Measurements from ENCODE around the gene PPP1R27.

Gene PPP1R27

GRCh38 chr17:81846743-81847689 is 12.2 kb upstream of the PPP1R27 start:
- DNase-seq (ENCODE audit: low read depth, low spot score): no peak
- peaks cover 54% of the 10 kb centered on the region for H3K36me3 ChIP-seq (ENCODE audit: control insufficient read depth, insufficient read depth, low read length)
- H3K27ac ChIP-seq (ENCODE audit: low read length): no peak overlapping the region
- no peak overlapping the region for H3K4me3 ChIP-seq (ENCODE audit: low read length)
- no peaks in the 10 kb centered on the region for H3K9me3 ChIP-seq (ENCODE audit: control insufficient read depth, insufficient read depth, low read length)
- H3K27me3 ChIP-seq (ENCODE audit: control insufficient read depth, insufficient read depth, low read length): no peaks in the 10 kb centered on the region
- no CpG with 5 or more reads among the region's 24 CpGs for whole genome bisulfite sequencing (ENCODE audit: insufficient coverage, insufficient read length)
- no peaks in the 10 kb centered on the region for H3K4me1 ChIP-seq (ENCODE audit: control insufficient read depth, insufficient read depth, low read length)

- no peaks in the 10 kb centered on the region for H3K9me3 ChIP-seq (ENCODE audit: control insufficient read depth, insufficient read depth, low read length)
- no peak overlapping the region for H3K4me3 ChIP-seq (ENCODE audit: low read length)
- H3K36me3 ChIP-seq (ENCODE audit: control insufficient read depth, insufficient read depth, low read length): peaks cover 46% of the 10 kb centered on the region
- no peak overlapping the region for H3K27ac ChIP-seq (ENCODE audit: low read length)
- no CpG with 5 or more reads among the region's 38 CpGs for WGBS (ENCODE audit: insufficient coverage, insufficient read length)
- no peaks in the 10 kb centered on the region for H3K4me1 ChIP-seq (ENCODE audit: control insufficient read depth, insufficient read depth, low read length)
- H3K27me3 ChIP-seq (ENCODE audit: control insufficient read depth, insufficient read depth, low read length): no peaks in the 10 kb centered on the region
- no peak for DNase-seq (ENCODE audit: low read depth, low spot score)
Measured at GRCh38 chr17:81845881-81846742, 11.3 kb upstream of the PPP1R27 start.

GRCh38 chr17:81845361-81845760 is 10.5 kb upstream of the PPP1R27 start:
- H3K27me3 ChIP-seq (ENCODE audit: control insufficient read depth, insufficient read depth, low read length): no peaks in the 10 kb centered on the region
- peaks cover 46% of the 10 kb centered on the region for H3K36me3 ChIP-seq (ENCODE audit: control insufficient read depth, insufficient read depth, low read length)
- WGBS (ENCODE audit: insufficient coverage, insufficient read length): no CpG with 5 or more reads among the region's 13 CpGs
- DNase-seq (ENCODE audit: low read depth, low spot score): no peak
- no peaks in the 10 kb centered on the region for H3K4me1 ChIP-seq (ENCODE audit: control insufficient read depth, insufficient read depth, low read length)
- no peaks in the 10 kb centered on the region for H3K9me3 ChIP-seq (ENCODE audit: control insufficient read depth, insufficient read depth, low read length)
- no peak overlapping the region for H3K4me3 ChIP-seq (ENCODE audit: low read length)
- H3K27ac ChIP-seq (ENCODE audit: low read length): no peak overlapping the region

- H3K36me3 ChIP-seq (ENCODE audit: control insufficient read depth, insufficient read depth, low read length): peaks cover 46% of the 10 kb centered on the region
- H3K27ac ChIP-seq (ENCODE audit: low read length): no peak overlapping the region
Measured at GRCh38 chr17:81844887-81845286, 10.0 kb upstream of the PPP1R27 start.

GRCh38 chr17:81844327-81844851 is 9.5 kb upstream of the PPP1R27 start:
- Histone ChIP-seq H3K4me3 (ENCODE audit: low read length) (no peak overlapping the region), H3K27me3 (ENCODE audit: control insufficient read depth, insufficient read depth, low read length) (no peaks in the 10 kb centered on the region), H3K27ac (ENCODE audit: low read length) (no peak overlapping the region), H3K36me3 (ENCODE audit: control insufficient read depth, insufficient read depth, low read length) (peaks cover 46% of the 10 kb centered on the region), H3K9me3 (ENCODE audit: control insufficient read depth, insufficient read depth, low read length) (no peaks in the 10 kb centered on the region), H3K4me1 (ENCODE audit: control insufficient read depth, insufficient read depth, low read length) (no peaks in the 10 kb centered on the region)
- WGBS (ENCODE audit: insufficient coverage, insufficient read length): no CpG with 5 or more reads among the region's 14 CpGs
- no peak for DNase-seq (ENCODE audit: low read depth, low spot score)

More at GRCh38 chr17:81844887-81845286, 10.0 kb upstream of the PPP1R27 start:
- Histone ChIP-seq H3K9me3 (ENCODE audit: control insufficient read depth, insufficient read depth, low read length) (no peaks in the 10 kb centered on the region), H3K4me3 (ENCODE audit: low read length) (no peak overlapping the region), H3K4me1 (ENCODE audit: control insufficient read depth, insufficient read depth, low read length) (no peaks in the 10 kb centered on the region), H3K27me3 (ENCODE audit: control insufficient read depth, insufficient read depth, low read length) (no peaks in the 10 kb centered on the region)
- no peak for DNase-seq (ENCODE audit: low read depth, low spot score)
- WGBS (ENCODE audit: insufficient coverage, insufficient read length): no CpG with 5 or more reads among the region's 13 CpGs

- Histone ChIP-seq H3K27me3 (ENCODE audit: control insufficient read depth, insufficient read depth, low read length) (no peaks in the 10 kb centered on the region), H3K9me3 (ENCODE audit: control insufficient read depth, insufficient read depth, low read length) (no peaks in the 10 kb centered on the region), H3K27ac (ENCODE audit: low read length) (no peak overlapping the region), H3K36me3 (ENCODE audit: control insufficient read depth, insufficient read depth, low read length) (peaks cover 46% of the 10 kb centered on the region), H3K4me1 (ENCODE audit: control insufficient read depth, insufficient read depth, low read length) (no peaks in the 10 kb centered on the region), H3K4me3 (ENCODE audit: low read length) (no peak overlapping the region)
- DNase-seq (ENCODE audit: low read depth, low spot score): no peak
- WGBS (ENCODE audit: insufficient coverage, insufficient read length): no CpG with 5 or more reads among the region's 30 CpGs
Measured at GRCh38 chr17:81843713-81844326, 9.0 kb upstream of the PPP1R27 start.

GRCh38 chr17:81842725-81843504 is 8.1 kb upstream of the PPP1R27 start:
- no peak for DNase-seq (ENCODE audit: low read depth, low spot score)
- Histone ChIP-seq H3K4me1 (ENCODE audit: control insufficient read depth, insufficient read depth, low read length) (no peaks in the 10 kb centered on the region), H3K27ac (ENCODE audit: low read length) (no peak overlapping the region), H3K36me3 (ENCODE audit: control insufficient read depth, insufficient read depth, low read length) (peaks cover 46% of the 10 kb centered on the region), H3K27me3 (ENCODE audit: control insufficient read depth, insufficient read depth, low read length) (no peaks in the 10 kb centered on the region), H3K9me3 (ENCODE audit: control insufficient read depth, insufficient read depth, low read length) (no peaks in the 10 kb centered on the region), H3K4me3 (ENCODE audit: low read length) (no peak overlapping the region)
- WGBS (ENCODE audit: insufficient coverage, insufficient read length): no CpG with 5 or more reads among the region's 21 CpGs

GRCh38 chr17:81842378-81842724 is 7.5 kb upstream of the PPP1R27 start:
- H3K27me3 ChIP-seq (ENCODE audit: control insufficient read depth, insufficient read depth, low read length): no peaks in the 10 kb centered on the region
- H3K27ac ChIP-seq (ENCODE audit: low read length): no peak overlapping the region
- no peak for DNase-seq (ENCODE audit: low read depth, low spot score)
- H3K36me3 ChIP-seq (ENCODE audit: control insufficient read depth, insufficient read depth, low read length): peaks cover 45% of the 10 kb centered on the region
- H3K4me3 ChIP-seq (ENCODE audit: low read length): no peak overlapping the region
- WGBS (ENCODE audit: insufficient coverage, insufficient read length): no CpG with 5 or more reads among the region's 11 CpGs
- H3K9me3 ChIP-seq (ENCODE audit: control insufficient read depth, insufficient read depth, low read length): no peaks in the 10 kb centered on the region
- no peaks in the 10 kb centered on the region for H3K4me1 ChIP-seq (ENCODE audit: control insufficient read depth, insufficient read depth, low read length)

- no peaks in the 10 kb centered on the region for H3K9me3 ChIP-seq (ENCODE audit: control insufficient read depth, insufficient read depth, low read length)
- no peaks in the 10 kb centered on the region for H3K4me1 ChIP-seq (ENCODE audit: control insufficient read depth, insufficient read depth, low read length)
- no peak overlapping the region for H3K4me3 ChIP-seq (ENCODE audit: low read length)
- peaks cover 40% of the 10 kb centered on the region for H3K36me3 ChIP-seq (ENCODE audit: control insufficient read depth, insufficient read depth, low read length)
- no peak for DNase-seq (ENCODE audit: low read depth, low spot score)
- H3K27ac ChIP-seq (ENCODE audit: low read length): no peak overlapping the region
- no peaks in the 10 kb centered on the region for H3K27me3 ChIP-seq (ENCODE audit: control insufficient read depth, insufficient read depth, low read length)
- no CpG with 5 or more reads among the region's 15 CpGs for WGBS (ENCODE audit: insufficient coverage, insufficient read length)
Measured at GRCh38 chr17:81841866-81842265, 7.0 kb upstream of the PPP1R27 start.

All from iPS DF 6.9 (cell line).